ENCODE measurements around the gene NAA25. TPM values are rescaled to one million over a fixed set of nuclear protein-coding genes. Genes with fewer than 3 reads are reported as not detected.

Gene NAA25
- total and polyA plus RNA-seq, 9 of the 15 experiments (the other 6 are each of a cell fraction or from before 2014, with no cell fraction given): 26.6 to 59.6 (median 48.9) TPM

DNA sequence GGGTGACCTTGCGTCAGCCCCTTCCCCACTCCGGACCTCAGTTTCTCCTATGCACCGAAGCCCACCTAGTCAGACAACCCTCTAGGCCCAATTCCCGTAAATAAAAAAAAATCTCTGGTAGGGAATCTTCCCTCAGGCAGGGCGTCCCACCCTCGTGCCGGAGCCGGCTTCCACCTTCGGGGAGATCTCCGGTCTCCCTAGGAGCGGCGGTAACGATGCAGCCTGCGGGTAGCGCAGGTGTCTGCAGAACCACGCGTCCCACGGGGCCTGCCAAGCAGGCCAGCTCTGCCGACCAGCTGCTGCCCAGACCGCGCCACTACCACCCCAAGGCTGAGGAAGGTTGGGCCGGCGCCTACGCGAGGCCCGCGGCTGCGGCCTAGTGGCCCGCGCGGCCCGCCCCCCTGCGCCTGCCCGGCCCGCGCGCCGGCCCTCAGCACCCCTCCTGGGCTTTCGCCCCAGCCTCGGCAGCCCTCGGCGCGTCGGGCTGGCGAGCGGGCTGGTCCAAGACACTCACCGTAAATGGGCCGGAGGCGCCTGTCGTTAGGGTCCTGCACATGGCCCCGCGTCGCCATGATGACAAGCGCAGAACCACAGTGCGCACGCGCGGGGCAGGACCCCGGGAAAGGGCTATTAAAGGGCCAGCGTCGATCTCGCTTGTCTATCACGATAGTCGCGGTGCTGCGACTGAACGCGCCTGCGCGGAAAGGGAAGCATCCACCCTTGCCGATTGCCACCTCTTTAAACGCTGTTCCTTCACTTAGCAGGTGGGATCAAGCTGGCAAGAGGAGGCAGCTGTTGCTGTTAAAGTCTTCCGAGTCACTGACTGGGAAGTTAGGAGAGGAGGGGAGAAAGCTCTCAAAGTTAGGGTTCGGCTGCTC, at the start of gene NAA25 (continued):
- TF ChIP-seq SAFB (IDR thresholded peaks at IDR 0.05; ENCODE audit: borderline replicate concordance, low read depth, low read length): no peak
- no peak for TF ChIP-seq CCAR2 (IDR thresholded peaks at IDR 0.05; ENCODE audit: low read depth, low read length)
- TF ChIP-seq TCF3 (CRISPR knock-in tag; IDR thresholded peaks at IDR 0.05): no peak
- peak; percentile 54; the same call in 1 of the 2 replicates for TF ChIP-seq TOE1 (IDR thresholded peaks at IDR 0.05; ENCODE audit: borderline replicate concordance)
- no peak for TF ChIP-seq TOE1 (CRISPR knock-in tag; IDR thresholded peaks at IDR 0.05; ENCODE audit: borderline replicate concordance, low read depth)
- no peak for TF ChIP-seq LARP7 (IDR thresholded peaks at IDR 0.05)
- no peak for TF ChIP-seq FOXM1 (IDR thresholded peaks at IDR 0.05; ENCODE audit: low read depth)
- 0 out of 2 replicates have a peak, but pooled peaks have one; percentile 10 for TF ChIP-seq FOXM1 (CRISPR knock-in tag; IDR thresholded peaks at IDR 0.05; ENCODE audit: low read depth)
- TF ChIP-seq HNRNPL (IDR thresholded peaks at IDR 0.05; ENCODE audit: low read depth, low read length): no peak
- peak; percentile 39 for TF ChIP-seq SP1 (CRISPR knock-in tag; IDR thresholded peaks at IDR 0.05)
- TF ChIP-seq SOX6 (IDR thresholded peaks at IDR 0.05): 0 out of 2 replicates have a peak, but pooled peaks have one; percentile 32
- TF ChIP-seq, protein P1, sequence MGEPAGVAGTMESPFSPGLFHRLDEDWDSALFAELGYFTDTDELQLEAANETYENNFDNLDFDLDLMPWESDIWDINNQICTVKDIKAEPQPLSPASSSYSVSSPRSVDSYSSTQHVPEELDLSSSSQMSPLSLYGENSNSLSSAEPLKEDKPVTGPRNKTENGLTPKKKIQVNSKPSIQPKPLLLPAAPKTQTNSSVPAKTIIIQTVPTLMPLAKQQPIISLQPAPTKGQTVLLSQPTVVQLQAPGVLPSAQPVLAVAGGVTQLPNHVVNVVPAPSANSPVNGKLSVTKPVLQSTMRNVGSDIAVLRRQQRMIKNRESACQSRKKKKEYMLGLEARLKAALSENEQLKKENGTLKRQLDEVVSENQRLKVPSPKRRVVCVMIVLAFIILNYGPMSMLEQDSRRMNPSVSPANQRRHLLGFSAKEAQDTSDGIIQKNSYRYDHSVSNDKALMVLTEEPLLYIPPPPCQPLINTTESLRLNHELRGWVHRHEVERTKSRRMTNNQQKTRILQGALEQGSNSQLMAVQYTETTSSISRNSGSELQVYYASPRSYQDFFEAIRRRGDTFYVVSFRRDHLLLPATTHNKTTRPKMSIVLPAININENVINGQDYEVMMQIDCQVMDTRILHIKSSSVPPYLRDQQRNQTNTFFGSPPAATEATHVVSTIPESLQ (CRISPR knock-in tag; IDR thresholded peaks at IDR 0.05): no peak
- TF ChIP-seq, protein P2, sequence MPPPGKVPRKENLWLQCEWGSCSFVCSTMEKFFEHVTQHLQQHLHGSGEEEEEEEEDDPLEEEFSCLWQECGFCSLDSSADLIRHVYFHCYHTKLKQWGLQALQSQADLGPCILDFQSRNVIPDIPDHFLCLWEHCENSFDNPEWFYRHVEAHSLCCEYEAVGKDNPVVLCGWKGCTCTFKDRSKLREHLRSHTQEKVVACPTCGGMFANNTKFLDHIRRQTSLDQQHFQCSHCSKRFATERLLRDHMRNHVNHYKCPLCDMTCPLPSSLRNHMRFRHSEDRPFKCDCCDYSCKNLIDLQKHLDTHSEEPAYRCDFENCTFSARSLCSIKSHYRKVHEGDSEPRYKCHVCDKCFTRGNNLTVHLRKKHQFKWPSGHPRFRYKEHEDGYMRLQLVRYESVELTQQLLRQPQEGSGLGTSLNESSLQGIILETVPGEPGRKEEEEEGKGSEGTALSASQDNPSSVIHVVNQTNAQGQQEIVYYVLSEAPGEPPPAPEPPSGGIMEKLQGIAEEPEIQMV (tag; conservative IDR thresholded peaks at IDR 0.05; ENCODE audit: low read depth): no peak
- TF ChIP-seq BHLHE40 (IDR thresholded peaks at IDR 0.05; ENCODE audit: low read length): no peak
- no peak for TF ChIP-seq RFX5 (IDR thresholded peaks at IDR 0.05; ENCODE audit: low read depth, low read length)
- TF ChIP-seq NR4A1 (CRISPR knock-in tag; IDR thresholded peaks at IDR 0.05): 0 out of 2 replicates have a peak, but pooled peaks have one; percentile 18
- peak; percentile 76; the same call in 1 of the 2 replicates for TF ChIP-seq NR4A1 (tag; IDR thresholded peaks at IDR 0.05)
- TF ChIP-seq, protein P3, sequence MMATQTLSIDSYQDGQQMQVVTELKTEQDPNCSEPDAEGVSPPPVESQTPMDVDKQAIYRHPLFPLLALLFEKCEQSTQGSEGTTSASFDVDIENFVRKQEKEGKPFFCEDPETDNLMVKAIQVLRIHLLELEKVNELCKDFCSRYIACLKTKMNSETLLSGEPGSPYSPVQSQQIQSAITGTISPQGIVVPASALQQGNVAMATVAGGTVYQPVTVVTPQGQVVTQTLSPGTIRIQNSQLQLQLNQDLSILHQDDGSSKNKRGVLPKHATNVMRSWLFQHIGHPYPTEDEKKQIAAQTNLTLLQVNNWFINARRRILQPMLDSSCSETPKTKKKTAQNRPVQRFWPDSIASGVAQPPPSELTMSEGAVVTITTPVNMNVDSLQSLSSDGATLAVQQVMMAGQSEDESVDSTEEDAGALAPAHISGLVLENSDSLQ (IDR thresholded peaks at IDR 0.05): peak; percentile 77
- no peak for TF ChIP-seq TFAM (CRISPR knock-in tag; conservative IDR thresholded peaks at IDR 0.05)
- TF ChIP-seq SMAD1 (IDR thresholded peaks at IDR 0.05; ENCODE audit: low read depth, low read length, partially characterized antibody): no peak
- no peak for TF ChIP-seq RBM14 (IDR thresholded peaks at IDR 0.05; ENCODE audit: borderline replicate concordance, insufficient read depth, low read depth, low read length)
- TF ChIP-seq BCOR (IDR thresholded peaks at IDR 0.05): no peak
- TF ChIP-seq PHF8 (IDR thresholded peaks at IDR 0.05; ENCODE audit: borderline replicate concordance, low read length): peak; percentile 90
- no peak for TF ChIP-seq RBM34 (IDR thresholded peaks at IDR 0.05; ENCODE audit: borderline replicate concordance, insufficient read depth, low read length)
- no peak for TF ChIP-seq SLC30A9 (CRISPR knock-in tag; IDR thresholded peaks at IDR 0.05)
- TF ChIP-seq CXXC5 (CRISPR knock-in tag; IDR thresholded peaks at IDR 0.05): peak; percentile 65
